SIG-M5 treated with dmso at 0.1 percent for 504 hours (cell line): ENCODE results near the gene CDC45.
A peak's percentile ranks its signal among the peaks of the same experiment; 100 is the strongest.

ENCODE experiments used
- DNase-seq: peaks from one replicate; lab custom pipeline; 2025; ENCODE audit not compliant: unreplicated experiment; lab: John Stamatoyannopoulos, UW

The CDC45 gene

DNA sequence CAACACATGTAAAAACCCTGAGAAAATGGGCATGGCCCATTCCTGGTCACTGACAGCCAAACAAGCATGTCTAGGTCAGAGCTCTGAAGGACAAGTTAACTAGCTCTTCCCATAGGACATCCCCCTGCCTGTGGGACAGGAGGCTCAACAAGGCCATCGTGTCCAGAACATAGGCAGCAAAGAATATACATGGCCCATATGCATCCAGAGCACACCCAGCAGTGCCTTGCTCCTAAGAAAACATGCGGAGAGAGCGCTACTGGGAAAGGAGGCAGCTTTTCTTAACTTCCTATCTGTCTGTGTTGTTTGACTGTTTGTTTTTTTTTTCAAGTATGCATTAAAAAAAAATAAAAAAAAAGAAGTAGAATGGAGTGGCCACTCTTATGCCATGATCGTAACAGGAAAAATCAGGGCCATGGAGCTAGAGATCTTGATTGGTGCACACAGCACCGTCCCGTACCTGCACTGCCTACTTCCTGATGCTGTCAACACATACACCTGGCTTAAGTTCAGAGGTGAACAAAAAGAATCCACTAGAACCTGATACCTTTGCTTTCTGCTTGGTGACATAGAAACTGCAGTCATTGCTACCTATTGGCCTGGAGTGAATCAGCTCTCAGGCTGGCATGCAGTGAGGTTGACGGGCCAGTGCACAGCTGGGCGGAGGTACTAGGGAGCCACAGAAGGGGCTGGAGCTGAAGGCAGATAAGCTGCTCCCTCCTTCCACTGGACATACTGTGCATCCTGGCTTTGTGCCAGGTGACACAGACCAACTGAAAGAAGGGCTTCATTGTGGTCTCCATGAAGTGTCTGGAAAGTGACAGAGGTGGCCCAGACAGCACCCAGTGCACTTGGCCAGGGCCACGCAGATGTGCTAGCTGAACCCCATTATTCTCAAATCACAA lies 12.6 kb upstream of the CDC45 start:
- DNase-seq = no peak

DNA sequence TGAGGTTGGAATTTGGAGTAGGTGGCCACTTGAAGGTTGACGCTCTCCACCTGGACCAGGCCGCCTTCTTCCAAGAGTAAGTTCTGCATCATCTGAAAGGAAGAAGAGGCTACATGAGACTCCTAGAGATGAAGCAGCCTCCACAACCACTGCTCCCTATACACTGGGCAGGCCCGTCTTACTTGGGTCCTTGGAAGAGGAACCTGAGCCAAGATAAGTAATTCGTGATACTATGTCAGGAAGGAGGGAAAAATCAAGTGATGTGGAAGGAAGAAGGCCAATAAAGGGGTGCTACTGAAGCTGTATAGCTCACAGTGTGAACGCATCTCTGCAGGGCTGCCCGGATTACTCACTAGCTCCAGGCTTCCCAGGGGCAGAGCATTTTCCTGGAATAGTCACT lies 11.8 kb upstream of the CDC45 start:
- DNase-seq = no peak

DNA sequence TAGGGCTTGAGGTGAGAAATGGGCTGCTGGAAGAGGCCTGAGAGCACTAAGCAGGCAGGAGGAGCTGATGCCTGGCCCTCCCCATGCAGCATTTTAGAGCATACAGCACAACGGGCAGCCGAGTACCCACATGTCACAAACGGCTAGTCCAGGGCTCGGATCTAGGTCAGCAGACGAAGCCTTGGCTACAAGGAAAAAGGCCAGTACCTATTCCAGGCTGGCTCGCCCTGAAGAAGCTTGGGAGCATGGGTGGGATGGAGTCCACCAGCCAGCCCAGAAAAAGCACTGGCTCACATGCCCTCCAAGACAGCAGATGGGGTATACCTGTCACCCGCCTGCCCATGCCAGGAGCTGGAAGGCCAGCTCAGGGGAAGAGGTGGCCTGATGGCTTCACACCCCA lies 10.3 kb upstream of the CDC45 start:
- no peak for DNase-seq

DNA sequence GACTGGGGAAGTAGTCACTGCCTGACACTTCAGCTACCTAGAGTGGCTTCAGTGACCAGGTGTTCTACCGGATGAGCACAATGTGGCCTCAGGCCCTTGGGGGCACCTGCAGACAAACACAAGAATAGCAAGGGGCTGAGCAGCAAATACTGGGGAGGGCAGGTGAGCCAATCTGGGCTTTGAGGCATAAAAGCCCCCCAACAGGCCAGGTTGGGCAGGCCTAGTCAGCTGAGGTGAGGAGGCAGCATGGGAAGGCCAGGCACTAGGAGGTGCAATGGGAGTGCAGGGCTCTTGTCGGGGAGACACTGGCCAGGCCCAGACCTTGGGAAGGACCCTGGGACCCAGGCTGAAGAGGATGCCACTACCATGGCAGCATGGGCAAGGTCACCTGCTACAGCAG lies 9.7 kb upstream of the CDC45 start:
- DNase-seq = no peak

DNA sequence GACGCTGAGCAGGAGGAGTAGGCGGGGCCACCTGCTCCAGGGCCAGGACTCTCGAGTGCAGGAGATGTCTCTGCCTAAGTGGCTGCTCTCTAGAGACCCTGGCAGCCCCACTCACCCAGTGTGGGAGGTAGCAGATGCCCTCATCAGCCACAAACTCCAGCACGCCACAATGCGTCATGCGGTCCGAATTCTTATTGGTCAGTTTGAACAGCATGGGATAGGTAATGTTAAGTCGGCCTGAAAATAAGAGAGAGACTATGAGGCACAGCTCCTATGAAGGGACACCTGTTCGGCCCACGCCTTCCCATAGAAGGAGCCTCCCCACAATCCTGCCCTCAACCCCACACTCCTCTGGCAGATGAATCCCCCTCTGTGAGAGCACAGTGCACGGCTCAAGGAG lies 8.1 kb upstream of the CDC45 start:
- no peak for DNase-seq

- DNase-seq = no peak
Observed at GRCh38 chr22:19472233-19472632, 7.5 kb upstream of the CDC45 start.

DNA sequence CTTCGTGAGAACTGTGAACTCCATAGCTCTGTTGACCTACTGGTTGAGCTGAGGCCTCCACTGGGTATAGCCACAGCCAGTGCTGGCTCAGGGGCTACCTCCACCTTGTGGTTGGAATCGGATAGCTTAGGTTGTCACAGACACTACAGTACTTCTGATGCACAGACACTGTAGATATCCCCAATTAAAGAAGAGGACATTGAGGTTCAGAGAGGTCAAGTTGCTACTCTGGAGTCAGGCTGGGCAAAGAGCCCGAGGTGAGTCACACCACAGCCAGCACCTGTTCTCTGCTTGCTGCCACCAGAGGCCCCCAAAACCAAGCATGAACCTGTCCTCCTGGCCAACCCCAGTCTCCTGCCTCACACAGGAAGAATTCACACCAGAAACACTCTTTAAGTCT lies 6.1 kb upstream of the CDC45 start:
- no peak for DNase-seq

DNA sequence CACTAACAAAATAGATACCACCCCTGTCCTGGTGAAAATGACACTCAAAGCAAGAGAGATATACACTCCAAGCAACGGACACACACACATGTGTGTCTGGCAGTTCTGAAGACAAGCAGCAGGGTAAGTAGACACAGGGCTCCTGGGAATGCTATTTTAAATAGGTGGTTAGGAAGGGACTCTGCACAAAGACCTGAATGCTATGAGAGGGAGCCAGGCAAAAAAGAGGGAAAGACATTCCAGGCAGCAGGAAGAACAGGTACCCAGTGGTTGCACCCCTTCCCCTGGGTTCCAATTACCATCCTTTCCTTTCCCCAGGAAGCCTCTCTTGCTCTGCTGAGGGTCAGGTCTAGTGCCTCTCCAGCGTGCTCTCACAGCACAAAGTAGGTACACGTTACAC lies 3.7 kb upstream of the CDC45 start:
- no peak for DNase-seq

DNA sequence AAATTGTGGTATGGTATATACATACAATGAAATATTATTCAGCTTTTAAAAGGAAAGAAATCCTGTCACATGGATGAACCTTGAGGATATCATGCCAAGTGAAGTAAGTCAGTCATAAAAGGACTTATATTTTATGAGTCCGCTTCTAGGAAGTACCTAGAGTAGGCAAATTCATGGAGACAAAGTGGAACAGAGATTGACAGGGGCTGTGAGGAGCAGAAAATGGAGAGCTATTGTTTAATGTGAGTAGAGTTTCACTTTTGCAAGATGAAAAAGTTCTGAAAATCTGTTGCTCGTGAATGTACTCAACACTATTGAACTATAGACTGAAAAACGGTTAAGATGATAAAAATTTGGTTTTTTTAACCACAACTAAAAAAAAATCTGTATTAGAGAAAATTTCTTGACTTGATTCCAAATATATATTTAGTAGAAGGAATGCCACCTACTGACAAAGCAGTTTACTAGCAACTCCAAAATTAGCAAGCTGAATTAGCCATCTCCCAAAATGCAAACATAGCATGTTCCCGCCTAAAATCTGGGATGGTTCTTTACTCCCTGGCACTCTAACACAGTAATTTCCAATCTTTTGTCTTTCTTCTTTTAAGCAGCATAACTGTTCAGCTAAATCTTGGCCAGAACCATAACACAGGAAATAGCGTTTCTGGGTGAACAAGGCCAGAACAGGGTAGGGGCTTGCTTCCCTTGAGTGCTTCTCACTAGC lies 2.2 kb upstream of the CDC45 start:
- DNase-seq = no peak

DNA sequence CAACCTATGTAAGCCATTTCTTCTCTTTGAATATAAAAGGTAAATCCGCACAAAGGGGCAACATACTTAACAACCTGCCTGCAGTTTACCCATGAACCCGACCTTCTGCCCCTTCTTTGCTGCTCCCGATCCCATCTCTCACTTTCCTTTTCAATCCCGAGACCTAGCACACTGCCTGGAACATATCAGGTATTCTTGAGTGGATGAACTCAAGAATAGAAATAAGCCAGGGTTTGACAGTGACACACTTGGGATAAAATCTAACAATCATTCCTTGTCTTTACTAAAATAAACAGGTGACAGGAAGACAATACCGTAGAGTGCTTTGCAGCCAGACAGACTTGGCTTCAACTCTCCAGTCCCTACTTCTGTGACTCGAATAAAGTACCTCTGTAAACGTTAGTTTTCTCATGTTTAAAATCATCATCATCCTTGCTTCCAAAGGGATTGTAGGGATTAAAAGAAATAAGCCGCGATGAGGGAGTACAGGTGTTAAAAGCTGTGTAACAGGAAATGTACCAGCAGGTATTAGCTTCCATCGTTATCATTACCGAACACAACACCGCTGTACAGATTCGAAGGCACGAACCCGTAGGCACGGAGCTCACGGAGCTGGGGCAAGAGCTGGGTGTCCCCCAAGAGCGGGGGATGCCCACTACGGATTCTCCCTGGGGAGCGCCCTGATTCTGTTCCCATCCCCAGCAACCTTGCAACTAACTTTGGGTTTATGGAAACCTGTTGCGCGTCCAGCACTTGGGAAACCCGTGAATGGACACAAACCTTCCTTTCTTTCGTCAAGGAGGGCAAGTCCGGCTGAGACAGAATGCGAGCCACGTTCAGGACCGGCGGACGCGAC lies 1.4 kb upstream of the CDC45 start:
- DNase-seq = no peak

DNA sequence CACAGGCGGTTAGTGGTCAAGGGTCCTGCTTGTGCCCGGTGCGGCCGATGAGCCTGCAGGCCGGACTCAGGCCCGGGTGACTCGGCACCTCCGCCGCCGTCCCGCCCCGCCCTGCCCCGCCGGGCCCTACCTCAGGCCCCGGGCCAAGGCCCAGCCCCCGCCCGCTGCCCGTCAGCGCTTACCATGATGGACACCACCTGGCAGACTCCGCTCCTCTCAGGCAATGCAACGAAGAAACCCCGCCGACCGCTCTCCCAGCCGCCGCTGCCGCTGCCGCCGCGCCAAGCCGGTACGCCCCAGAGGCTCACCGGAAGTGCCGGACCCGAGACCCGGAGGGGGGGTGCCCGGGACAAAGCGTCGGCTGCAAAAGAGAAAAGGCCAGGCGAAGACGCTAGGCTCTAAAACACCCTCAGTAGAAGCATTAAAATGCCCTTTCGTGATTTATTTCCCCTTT lies 792 bp upstream of the CDC45 start, which contains the start of gene UFD1:
Gene UFD1 (minus strand): TSS at position 293 of the 454 bp plus-strand sequence. CDS start 108 bp downstream, at position 185.
- peak; percentile 77 for DNase-seq

DNA sequence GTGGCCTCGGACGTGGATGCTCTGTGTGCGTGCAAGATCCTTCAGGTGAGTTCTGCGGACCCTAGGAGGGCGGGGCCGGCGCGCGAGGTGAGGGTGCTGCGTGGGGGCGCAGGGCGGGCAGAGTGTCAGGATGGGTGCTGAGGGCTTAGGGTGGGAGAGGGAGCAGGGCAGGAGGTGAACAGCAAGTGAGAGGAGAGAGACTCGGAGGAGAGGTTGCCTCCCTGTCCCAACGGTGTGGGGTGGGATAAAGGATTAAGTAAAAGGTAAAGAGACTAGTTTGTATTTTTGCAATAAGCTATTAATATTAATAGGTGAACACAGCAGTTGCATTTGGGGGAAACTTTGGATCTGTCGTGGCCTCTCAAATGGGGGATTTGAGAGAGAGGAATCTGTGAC lies 451 bp downstream of the CDC45 start:
- DNase-seq = no peak

DNA sequence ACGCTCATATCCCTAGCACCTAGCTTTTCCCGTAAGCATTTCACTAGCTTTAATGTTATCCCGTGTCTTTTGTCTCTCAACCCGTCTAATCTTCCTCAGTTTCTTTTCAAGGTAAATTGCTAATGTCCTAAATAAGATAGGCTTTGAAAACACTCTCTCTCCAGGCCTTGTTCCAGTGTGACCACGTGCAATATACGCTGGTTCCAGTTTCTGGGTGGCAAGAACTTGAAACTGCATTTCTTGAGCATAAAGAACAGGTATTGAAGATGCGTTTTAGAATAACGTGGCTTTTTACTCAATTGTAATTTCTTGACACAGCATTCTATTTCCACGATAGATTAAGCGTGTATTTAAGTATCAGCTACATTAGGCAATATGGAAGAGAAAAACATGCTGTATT lies 1.1 kb downstream of the CDC45 start:
- peak; percentile 19 for DNase-seq

- DNase-seq = no peak
Observed at GRCh38 chr22:19482297-19482696, 2.6 kb downstream of the CDC45 start.

GRCh38 chr22:19483481-19484244 lies 3.9 kb downstream of the CDC45 start:
- DNase-seq = peak; percentile 28

DNA sequence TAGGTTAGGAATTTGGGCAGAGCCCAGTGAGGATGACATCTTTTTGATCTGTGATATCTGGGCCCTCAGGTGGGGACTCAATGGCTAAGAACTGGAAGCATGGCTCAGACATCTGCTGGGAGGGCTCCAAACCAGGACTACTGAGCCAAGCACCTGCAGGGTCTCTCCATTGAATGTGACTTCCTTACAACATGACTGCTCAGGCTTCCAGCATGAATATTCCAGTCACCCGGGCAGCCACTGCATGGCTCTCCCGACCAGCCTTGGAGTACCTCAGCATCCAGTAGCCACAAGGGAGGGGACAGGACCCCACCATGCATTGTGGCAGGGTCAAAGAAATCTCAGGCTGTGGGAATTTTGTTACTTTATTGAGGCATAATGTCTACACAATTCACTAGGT lies 8.6 kb downstream of the CDC45 start:
- DNase-seq = no peak

- no peak for DNase-seq
Observed at GRCh38 chr22:19488884-19489843, 9.4 kb downstream of the CDC45 start.

DNA sequence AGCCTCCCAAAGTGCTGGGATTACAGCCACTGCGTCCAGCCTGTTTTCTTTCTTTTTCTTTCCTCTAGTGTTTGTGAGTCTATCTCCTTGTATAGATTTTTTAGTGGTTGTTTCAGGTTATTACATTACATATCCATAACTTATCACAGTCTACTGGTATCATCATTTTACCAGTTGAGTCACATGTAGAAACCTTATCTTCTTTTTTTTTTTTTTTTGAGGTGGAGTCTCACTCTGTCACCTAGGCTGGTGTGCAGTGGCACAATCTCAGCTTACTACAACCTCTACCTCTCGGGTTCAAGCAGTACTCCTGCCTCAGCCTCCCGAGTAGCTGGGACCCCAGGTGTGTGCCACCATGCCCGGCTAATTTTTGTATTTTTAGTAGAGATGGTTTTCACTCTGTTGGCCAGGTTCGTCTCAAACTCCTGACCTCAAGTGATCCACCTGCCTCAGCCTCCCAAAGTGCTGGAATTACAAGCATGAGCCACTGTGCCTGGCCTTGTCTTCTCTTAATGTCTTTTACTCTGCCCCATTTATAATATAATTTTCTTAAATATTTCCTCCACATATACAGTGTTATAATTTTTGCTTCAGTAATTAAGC lies 11.0 kb downstream of the CDC45 start:
- DNase-seq = no peak
